ENCODE results near the gene IGF2.

The IGF2 gene

GRCh38 chr11:2154889-2155288 lies 15.7 kb upstream of the IGF2 start:
- TF ChIP-seq CTCF (IDR thresholded peaks at IDR 0.05; ENCODE audit: control insufficient read depth, insufficient read depth, low read depth, low read length, missing control alignments) = no peak
- DNase-seq (ENCODE audit: low read depth) = no peak
- no peak overlapping the region for H3K4me3 ChIP-seq (ENCODE audit: control insufficient read depth, low read depth, low read length)

- H3K4me3 ChIP-seq (ENCODE audit: control insufficient read depth, low read depth, low read length) = no peak overlapping the region
- no peak for DNase-seq (ENCODE audit: low read depth)
- TF ChIP-seq CTCF (IDR thresholded peaks at IDR 0.05; ENCODE audit: control insufficient read depth, insufficient read depth, low read depth, low read length, missing control alignments) = no peak
Measured at GRCh38 chr11:2154195-2154585, 15.0 kb upstream of the IGF2 start.

GRCh38 chr11:2153581-2154194 lies 14.5 kb upstream of the IGF2 start:
- DNase-seq (ENCODE audit: low read depth) = no peak
- no peak for TF ChIP-seq CTCF (IDR thresholded peaks at IDR 0.05; ENCODE audit: control insufficient read depth, insufficient read depth, low read depth, low read length, missing control alignments)
- no peak overlapping the region for H3K4me3 ChIP-seq (ENCODE audit: control insufficient read depth, low read depth, low read length)

DNA sequence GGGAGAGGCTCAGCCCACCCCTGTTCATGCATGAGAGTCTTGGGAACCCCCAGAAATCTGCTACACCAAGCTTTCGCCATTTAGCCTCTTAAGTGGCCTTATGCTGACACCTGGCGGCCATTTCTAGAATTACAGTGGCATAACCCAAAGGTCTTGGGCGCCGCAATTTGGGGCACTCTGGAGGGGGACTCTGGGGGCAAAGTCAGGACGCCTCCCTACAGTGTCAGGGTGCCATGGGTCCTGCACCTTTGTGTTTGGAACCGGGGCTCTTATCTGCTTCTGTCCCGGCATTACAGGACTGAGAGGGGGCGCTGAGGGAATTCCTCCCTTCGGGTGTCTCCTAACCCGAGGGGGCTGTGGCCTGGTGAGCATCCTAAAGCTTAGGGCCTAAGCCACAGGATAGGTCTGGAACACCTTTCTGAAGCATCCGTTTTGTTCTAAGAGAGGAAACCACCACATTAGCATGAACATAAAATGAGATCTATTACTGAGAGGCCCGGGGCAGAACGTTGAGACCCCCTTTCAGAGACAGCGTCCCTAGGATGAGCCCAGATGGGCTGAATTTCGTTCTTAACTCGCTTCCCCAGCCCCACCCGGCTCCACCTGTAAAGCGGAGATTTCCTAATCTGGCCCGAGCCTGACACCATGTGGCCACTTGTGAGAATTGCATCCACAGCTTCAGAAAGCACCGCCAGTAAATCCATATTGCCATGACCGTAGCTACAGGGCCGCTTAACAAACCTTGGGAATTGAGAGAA lies 12.5 kb upstream of the IGF2 start:
- TF ChIP-seq CTCF (IDR thresholded peaks at IDR 0.05; ENCODE audit: control insufficient read depth, insufficient read depth, low read depth, low read length, missing control alignments) = peak; percentile 80
- peak; percentile 4 for DNase-seq (ENCODE audit: low read depth)

GRCh38 chr11:2149864-2150847 lies 11.0 kb upstream of the IGF2 start:
- TF ChIP-seq CTCF (IDR thresholded peaks at IDR 0.05; ENCODE audit: control insufficient read depth, insufficient read depth, low read depth, low read length, missing control alignments) = peak; percentile 64
- H3K4me3 ChIP-seq (ENCODE audit: control insufficient read depth, low read depth, low read length) = no peak overlapping the region
- peak; percentile 29 for DNase-seq (ENCODE audit: low read depth)

More for the DNA sequence above, 12.5 kb upstream of the IGF2 start:
- H3K4me3 ChIP-seq (ENCODE audit: control insufficient read depth, low read depth, low read length) = no peak overlapping the region

- no peak overlapping the region for H3K4me3 ChIP-seq (ENCODE audit: control insufficient read depth, low read depth, low read length)
- no peak for TF ChIP-seq CTCF (IDR thresholded peaks at IDR 0.05; ENCODE audit: control insufficient read depth, insufficient read depth, low read depth, low read length, missing control alignments)
- DNase-seq (ENCODE audit: low read depth) = no peak
Measured at GRCh38 chr11:2149460-2149859, 10.3 kb upstream of the IGF2 start.

Data from AG09309 (cell line).